Prostate gland (tissue), 2 donors: ENCODE results near the gene HIF1A. TPM values are rescaled to one million over a fixed set of nuclear protein-coding genes. Genes with fewer than 3 reads are reported as not detected.

ENCODE experiments used
- DNase-seq: peaks from one replicate; pipeline ENCODE4 v3.0.0-alpha.2; 2019; ENCODE audit warnings: low spot score
- H3K27ac ChIP-seq, 2 donors: fragments of 200-600 bp; sonication (generic); 2 replicates each; pipeline ENCODE4 v1.5.1; 2017 to 2019
- H3K27me3 ChIP-seq: fragments of 200-600 bp; sonication (generic); replicated peaks from 2 replicates; pipeline ENCODE4 v1.5.1; 2019; ENCODE audit not compliant: insufficient read depth
- H3K36me3 ChIP-seq, 2 donors: fragments of 200-600 bp; sonication (generic); 1 replicate in 1 of 2; 2 replicates in 1 of 2; pipeline versions ENCODE4 v1.5.1 to v1.8.1; 2017 to 2019
- H3K4me1 ChIP-seq: fragments of 200-600 bp; sonication (generic); replicated peaks from 2 replicates; pipeline ENCODE4 v1.5.1; 2019
- H3K4me3 ChIP-seq, 2 donors: fragments of 200-600 bp; sonication (generic); 2 replicates each; pipeline ENCODE4 v1.5.1; 2017 to 2019
- H3K9me3 ChIP-seq: fragments of 200-600 bp; sonication (generic); 2 replicates; pipeline ENCODE4 v1.5.1; 2017
- CTCF ChIP-seq, 4 experiments: fragments of 200-600 bp in 2 of 4; fragments of 450-650 bp in 2 of 4; sonication (generic) in 2 of 4; IDR thresholded peaks; 1 replicate in 3 of 4; 2 replicates in 1 of 4; pipeline ENCODE4 v1.5.1; 2016 to 2019; ENCODE audit warnings: antibody characterized with exemption in 4 of 4, mild to moderate bottlenecking in 2 of 4, moderate library complexity in 2 of 4
- POLR2A ChIP-seq: fragments of 450-650 bp; IDR thresholded peaks from one replicate; pipeline ENCODE4 v1.6.1; 2016; ENCODE audit warnings: antibody characterized with exemption, mild to moderate bottlenecking
- POLR2AphosphoS5 ChIP-seq: sonication (generic); formaldehyde crosslinking; IDR thresholded peaks from one replicate; pipeline ENCODE4 v1.6.1; 2017; ENCODE audit warnings: antibody characterized with exemption
- WGBS: methylation state at CpG from one replicate; pipeline ENCODE4 v1.1.5; 2018; 5-methylcytosine and 5-hydroxymethylcytosine counted together
- intact Hi-C: fragments of 100-400 bp; cut with DNase I; formaldehyde crosslinking; loops from one replicate; pipeline ENCODE4 v1.14.2; 2022
- total RNA-seq, 2 donors: library from RNA; depleted of rRNA; stranded (reverse); fragments of >200 nt; gene quantifications; one replicate each; pipeline ENCODE4 v1.1.0, GENCODE V29; 2016

Gene HIF1A
- total RNA-seq, 2 donors from 2014 or later = 61.7 to 101 TPM

- H3K36me3 ChIP-seq = no peaks in the 10 kb centered on the region
- TF ChIP-seq POLR2A (no peak), CTCF (IDR thresholded peaks at IDR 0.05) (no peak), POLR2AphosphoS5 (no peak)
- H3K27ac ChIP-seq = no peak overlapping the region
- no peak for DNase-seq
- intact Hi-C loops = no loop called here
- H3K4me3 ChIP-seq = no peak overlapping the region
- no peaks in the 10 kb centered on the region for H3K4me1 ChIP-seq
- 89% methylated on average over 2 of the region's 2 CpGs for whole genome bisulfite sequencing
- H3K9me3 ChIP-seq = no peaks in the 10 kb centered on the region
- H3K27me3 ChIP-seq = no peaks in the 10 kb centered on the region
Measured at GRCh38 chr14:61756135-61756534, 60.8 kb downstream of the HIF1A start.

- no peak for DNase-seq
- intact Hi-C loops = no loop called here
- Histone ChIP-seq H3K27me3 (no peaks in the 10 kb centered on the region), H3K36me3 (no peaks in the 10 kb centered on the region), H3K4me1 (no peaks in the 10 kb centered on the region), H3K4me3 (no peak overlapping the region), H3K9me3 (no peaks in the 10 kb centered on the region), H3K27ac (no peak overlapping the region)
- WGBS = 93% methylated on average over 7 of the region's 7 CpGs
- TF ChIP-seq POLR2A = no peak
- no peak for TF ChIP-seq CTCF (IDR thresholded peaks at IDR 0.05)
- no peak for TF ChIP-seq POLR2AphosphoS5
Measured at GRCh38 chr14:61759878-61760277, 64.6 kb downstream of the HIF1A start.

- Histone ChIP-seq H3K4me3 (peak overlapping the region; percentile 49 to 66), H3K4me1 (peaks cover 3% of the 10 kb centered on the region), H3K27me3 (no peaks in the 10 kb centered on the region), H3K27ac (peak overlapping the region; percentile 86 to 90), H3K36me3 (no peaks in the 10 kb centered on the region), H3K9me3 (no peaks in the 10 kb centered on the region)
- intact Hi-C loops = no loop called here
- DNase-seq = no peak
- 45% methylated on average over 5 of the region's 5 CpGs for WGBS
- no peak for TF ChIP-seq CTCF (IDR thresholded peaks at IDR 0.05)
- no peak for TF ChIP-seq POLR2A
- no peak for TF ChIP-seq POLR2AphosphoS5
Measured at GRCh38 chr14:61761557-61761956, 66.2 kb downstream of the HIF1A start.

GRCh38 chr14:61761959-61762786, 66.9 kb downstream of the HIF1A start, which contains the start of gene SNAPC1:
Gene SNAPC1, plus strand, starts transcription at chr14:61762420. Its CDS starts 41 bp downstream, at chr14:61762461.
- Histone ChIP-seq H3K9me3 (no peaks in the 10 kb centered on the region), H3K27me3 (no peaks in the 10 kb centered on the region), H3K36me3 (no peaks in the 10 kb centered on the region), H3K27ac (peak within 1 kb of the TSS; percentile 86 to 90), H3K4me1 (peaks cover 5% of the 10 kb centered on the region), H3K4me3 (peak within 1 kb of the TSS; percentile 49 to 66)
- DNase-seq = peak; percentile 98
- under 1% methylated on average over 49 of the region's 49 CpGs for WGBS
- TF ChIP-seq POLR2A = peak; percentile 99
- no peak for TF ChIP-seq CTCF (IDR thresholded peaks at IDR 0.05)
- TF ChIP-seq POLR2AphosphoS5 = peak; percentile 100
- intact Hi-C loops = no loop called here
